Measurements from ENCODE around the gene DAD1. TPM values are rescaled to one million over a fixed set of nuclear protein-coding genes. Genes with fewer than 3 reads are reported as not detected.

The DAD1 gene
- total RNA-seq, 2 donors from 2014 or later, result 163 to 219 TPM

DNA sequence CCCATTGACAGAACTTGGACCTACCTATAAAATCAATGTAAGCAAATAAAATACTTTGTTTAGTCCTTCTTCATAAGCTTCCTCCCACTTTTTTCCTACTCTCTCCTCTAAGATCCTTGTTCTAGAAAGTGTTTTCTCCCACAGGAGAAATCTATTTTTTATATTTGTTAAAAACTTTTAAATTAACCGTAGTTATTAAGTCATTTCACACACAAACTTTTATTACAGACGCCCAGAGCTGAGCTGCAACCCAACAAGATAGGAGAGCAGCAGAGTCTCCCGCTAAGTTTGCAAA lies 27.7 kb downstream of the DAD1 start:
- Histone ChIP-seq H3K27ac (peak overlapping the region; percentile 68), H3K4me1 (peaks cover 19% of the 10 kb centered on the region), H3K4me3 (no peak overlapping the region), H3K27me3 (no peaks in the 10 kb centered on the region), H3K36me3 (no peaks in the 10 kb centered on the region), H3K9ac (ENCODE audit: low read depth in 2 of 2, low read length in 2 of 2) (peak overlapping the region in 1 of 2 donors; percentile 62), H3K9me3 (no peaks in the 10 kb centered on the region)
- no peak for DNase-seq
- intact Hi-C loops (cut with DNase I), result no loop called here
- no peak for TF ChIP-seq CTCF (IDR thresholded peaks at IDR 0.05)

DNA sequence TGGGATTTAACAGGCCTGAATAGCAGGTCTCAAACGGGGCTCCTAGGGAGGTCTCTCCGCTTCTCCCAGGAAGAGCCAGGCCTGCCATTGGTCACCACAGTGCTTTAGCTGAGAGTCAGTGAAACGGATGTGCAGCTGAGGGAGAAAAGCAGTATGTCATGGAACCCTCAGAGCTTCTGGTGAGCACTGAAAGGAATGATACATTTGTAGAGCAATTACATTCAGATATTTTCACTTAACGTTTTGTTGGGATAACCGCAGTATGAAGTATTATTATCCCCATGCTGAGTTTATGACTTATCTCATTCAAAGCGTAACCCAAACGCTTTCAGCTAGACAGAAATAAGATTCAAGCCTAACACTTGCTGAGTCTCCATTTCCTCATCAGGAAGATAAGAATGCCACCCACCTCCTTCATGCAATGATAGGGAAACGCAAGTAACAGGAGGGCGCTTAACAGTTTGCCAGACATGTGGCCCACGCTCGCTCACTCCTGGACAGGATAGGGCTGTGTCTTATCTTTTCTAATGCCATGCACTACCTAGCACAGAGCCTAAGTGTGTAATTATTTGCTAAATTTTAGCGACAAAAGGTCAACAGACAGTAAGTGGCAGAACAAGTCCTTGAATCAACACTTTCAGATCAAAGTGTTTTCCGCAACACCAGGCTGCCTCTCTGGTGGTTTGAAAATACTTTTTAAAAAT lies 28.2 kb downstream of the DAD1 start:
- H3K9ac ChIP-seq (ENCODE audit: low read depth in 2 of 2, low read length in 2 of 2), result peak overlapping the region in 1 of 2 donors; percentile 62
- intact Hi-C loops (cut with DNase I), result no loop called here
- peak overlapping the region; percentile 68 for H3K27ac ChIP-seq

DNA sequence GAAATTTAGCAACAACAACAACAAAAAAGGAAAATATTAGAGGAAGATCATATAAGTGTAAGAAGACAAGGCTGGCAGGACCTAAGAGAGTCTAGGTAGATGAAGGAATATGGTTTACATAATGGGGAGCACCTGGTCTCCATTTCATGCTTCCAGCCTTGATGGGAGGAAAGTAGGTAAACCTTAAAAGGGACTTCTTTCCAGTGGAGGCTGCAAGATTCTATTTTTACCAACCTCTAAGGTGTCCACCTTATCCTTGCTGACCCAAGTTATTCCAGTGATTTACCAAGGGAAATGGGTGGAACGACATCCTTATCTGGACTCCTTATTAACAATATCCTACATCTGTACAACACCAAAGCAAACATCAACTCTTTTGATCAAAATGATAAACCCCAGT lies 30.0 kb downstream of the DAD1 start:
- intact Hi-C loops (cut with DNase I), result loop anchor here (2.0 to 5.0 kb wide), 3 partner anchors 93 to 424 kb away; partner anchors contain the start of gene AJUBA
- DNase-seq, result no peak

More for the DNA sequence above, 28.2 kb downstream of the DAD1 start:
- peaks cover 19% of the 10 kb centered on the region for H3K4me1 ChIP-seq
- no peaks in the 10 kb centered on the region for H3K9me3 ChIP-seq
- H3K36me3 ChIP-seq, result no peaks in the 10 kb centered on the region
- no peaks in the 10 kb centered on the region for H3K27me3 ChIP-seq
- no peak overlapping the region for H3K4me3 ChIP-seq
- TF ChIP-seq CTCF (IDR thresholded peaks at IDR 0.05), result no peak
- DNase-seq, result peak; percentile 40

GRCh38 chr14:22558221-22558913 lies 30.7 kb downstream of the DAD1 start:
- no peak for DNase-seq

More for the DNA sequence above, 30.0 kb downstream of the DAD1 start:
- H3K9ac ChIP-seq (ENCODE audit: low read depth in 2 of 2, low read length in 2 of 2), result no peak overlapping the region
- no peaks in the 10 kb centered on the region for H3K9me3 ChIP-seq
- H3K4me3 ChIP-seq, result no peak overlapping the region
- no peaks in the 10 kb centered on the region for H3K27me3 ChIP-seq
- no peak for TF ChIP-seq CTCF (IDR thresholded peaks at IDR 0.05)
- peak overlapping the region; percentile 68 for H3K27ac ChIP-seq
- no peaks in the 10 kb centered on the region for H3K36me3 ChIP-seq
- H3K4me1 ChIP-seq, result peaks cover 19% of the 10 kb centered on the region

GRCh38 chr14:22557846-22558220 lies 31.2 kb downstream of the DAD1 start:
- H3K4me1 ChIP-seq, result peaks cover 19% of the 10 kb centered on the region
- no peak overlapping the region for H3K4me3 ChIP-seq
- no peaks in the 10 kb centered on the region for H3K36me3 ChIP-seq
- H3K9ac ChIP-seq (ENCODE audit: low read depth in 2 of 2, low read length in 2 of 2), result peak overlapping the region in 1 of 2 donors; percentile 78
- H3K27ac ChIP-seq, result peak overlapping the region; percentile 68
- intact Hi-C loops (cut with DNase I), result loop anchor here (2.0 to 5.0 kb wide), 3 partner anchors 94 to 425 kb away; partner anchors contain the start of gene AJUBA
- no peak for DNase-seq
- no peak for TF ChIP-seq CTCF (IDR thresholded peaks at IDR 0.05)
- H3K27me3 ChIP-seq, result no peaks in the 10 kb centered on the region
- no peaks in the 10 kb centered on the region for H3K9me3 ChIP-seq

More at GRCh38 chr14:22558221-22558913, 30.7 kb downstream of the DAD1 start:
- H3K4me3 ChIP-seq, result no peak overlapping the region
- peaks cover 19% of the 10 kb centered on the region for H3K4me1 ChIP-seq
- no peaks in the 10 kb centered on the region for H3K36me3 ChIP-seq
- no peaks in the 10 kb centered on the region for H3K27me3 ChIP-seq
- peak overlapping the region; percentile 68 for H3K27ac ChIP-seq
- intact Hi-C loops (cut with DNase I), result loop anchor here (2.0 to 5.0 kb wide), 3 partner anchors 94 to 424 kb away; partner anchors contain the start of gene AJUBA
- no peak for TF ChIP-seq CTCF (IDR thresholded peaks at IDR 0.05)
- peak overlapping the region; percentile 24 to 78 for H3K9ac ChIP-seq (ENCODE audit: low read depth in 2 of 2, low read length in 2 of 2)
- H3K9me3 ChIP-seq, result no peaks in the 10 kb centered on the region
